CD4-positive, alpha-beta T cell treated with Interferon gamma for 1 hour (primary cell): ENCODE measurements around the gene MGAT4C.
"Not testable (repeated sequence)": the region's sequence is repeated elsewhere in the genome, so short reads cannot be mapped to it uniquely, and the experiment has no call there.

Experiments used
- DNase-seq: peaks from one replicate; pipeline ENCODE4 v3.0.0-alpha.2; 2020

MGAT4C gene

GRCh38 chr12:86122846-86123468, 133.2 kb downstream of the MGAT4C start:
- DNase-seq: no peak

- DNase-seq: no peak
Observed at GRCh38 chr12:86118161-86118560, 138.0 kb downstream of the MGAT4C start.

DNA sequence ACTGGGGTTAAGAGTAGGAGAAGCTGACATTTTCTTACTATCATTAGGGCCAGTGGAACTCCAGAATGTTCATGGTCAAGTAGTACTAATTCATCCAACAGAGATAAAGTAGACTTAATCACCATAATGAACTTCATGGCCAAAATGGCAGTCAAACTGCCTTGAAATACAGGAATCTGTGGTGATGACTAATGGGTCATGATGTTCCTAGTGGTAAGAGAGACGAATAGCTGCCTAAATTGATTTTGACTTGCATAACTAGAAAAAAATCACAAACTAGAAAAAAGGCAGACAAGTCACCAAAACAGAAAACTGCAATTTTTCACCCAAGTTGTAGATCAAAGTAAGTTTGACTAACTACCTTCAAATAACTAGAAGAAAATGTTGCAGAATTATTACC, 138.5 kb downstream of the MGAT4C start:
- DNase-seq: no peak

- no peak for DNase-seq
Observed at GRCh38 chr12:86104087-86104486, 152.1 kb downstream of the MGAT4C start.

DNA sequence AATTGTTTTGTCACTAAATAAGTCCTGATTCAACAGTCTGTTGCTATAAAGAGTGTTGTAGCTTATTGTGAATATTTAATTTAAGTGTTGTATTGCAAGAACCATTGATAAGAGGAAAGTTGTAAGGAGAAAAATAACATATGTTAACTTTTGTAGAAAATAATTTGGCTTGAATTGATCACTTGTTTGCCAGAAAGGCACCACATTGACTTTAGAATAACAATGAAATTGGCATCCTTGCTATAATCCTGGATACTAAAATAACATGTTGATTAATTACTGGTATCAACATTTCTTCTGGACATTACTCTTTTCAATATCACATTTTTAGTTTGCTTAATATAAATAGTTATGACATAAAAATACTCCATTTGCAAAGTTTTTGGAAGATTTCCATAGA, 159.0 kb downstream of the MGAT4C start:
- no peak for DNase-seq

- no peak for DNase-seq
Observed at GRCh38 chr12:86091681-86092080, 164.5 kb downstream of the MGAT4C start.

DNA sequence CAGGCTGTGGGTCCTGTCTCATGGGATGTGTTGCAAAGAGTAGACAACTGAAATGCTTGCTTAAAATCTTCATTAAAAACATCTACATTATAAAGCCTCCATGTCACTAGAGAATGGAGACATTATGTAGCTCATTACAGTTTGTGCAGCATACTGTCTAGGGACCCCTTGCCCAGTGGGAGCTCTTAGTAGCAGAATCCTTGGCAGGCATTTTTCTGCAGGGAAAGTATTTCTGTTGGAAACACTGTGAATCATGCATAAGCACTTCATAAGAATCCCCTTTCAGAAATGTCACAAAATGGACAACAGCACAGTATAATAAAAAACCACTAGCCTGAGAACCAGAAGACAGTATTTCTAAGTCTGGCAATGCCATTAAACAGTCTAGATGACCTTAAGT, 174.3 kb downstream of the MGAT4C start:
- no peak for DNase-seq

- not testable (repeated sequence) for DNase-seq
Observed at GRCh38 chr12:86059052-86059451, 197.1 kb downstream of the MGAT4C start.

DNA sequence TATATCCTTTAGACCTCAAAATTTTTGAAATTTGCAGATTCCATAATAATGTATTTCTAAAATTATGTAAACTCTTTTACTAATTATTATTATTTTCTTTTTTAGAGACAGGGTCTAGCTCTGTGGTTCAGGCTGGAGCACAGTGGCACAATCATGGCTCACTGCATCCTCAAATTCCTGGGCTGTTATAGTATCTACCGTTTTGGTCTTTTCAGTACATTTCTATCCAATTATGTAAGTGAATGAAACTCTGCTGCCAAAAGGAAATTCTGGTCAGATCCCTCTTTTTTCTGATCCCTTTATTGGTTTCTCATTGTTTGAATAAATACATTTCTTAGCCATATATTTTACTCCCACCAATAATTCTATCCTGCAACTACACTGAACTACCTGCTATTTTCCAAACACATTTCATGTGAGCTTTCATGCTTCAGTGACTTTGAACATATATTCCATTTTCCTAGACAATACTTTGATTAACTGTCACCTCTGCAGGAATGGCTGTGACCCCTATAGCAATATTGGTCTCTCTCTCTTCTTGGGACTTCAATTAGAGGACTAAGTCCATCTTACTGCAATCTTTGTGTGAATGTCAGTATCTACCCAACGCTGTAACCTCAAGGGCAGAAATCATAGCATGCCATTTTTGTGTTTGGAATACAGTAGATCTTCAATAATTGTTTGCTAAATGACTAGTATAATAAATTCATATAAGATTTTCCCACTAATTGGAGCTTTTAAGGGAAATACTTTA, 198.9 kb downstream of the MGAT4C start:
- no peak for DNase-seq

GRCh38 chr12:86052921-86053320, 203.3 kb downstream of the MGAT4C start:
- no peak for DNase-seq

DNA sequence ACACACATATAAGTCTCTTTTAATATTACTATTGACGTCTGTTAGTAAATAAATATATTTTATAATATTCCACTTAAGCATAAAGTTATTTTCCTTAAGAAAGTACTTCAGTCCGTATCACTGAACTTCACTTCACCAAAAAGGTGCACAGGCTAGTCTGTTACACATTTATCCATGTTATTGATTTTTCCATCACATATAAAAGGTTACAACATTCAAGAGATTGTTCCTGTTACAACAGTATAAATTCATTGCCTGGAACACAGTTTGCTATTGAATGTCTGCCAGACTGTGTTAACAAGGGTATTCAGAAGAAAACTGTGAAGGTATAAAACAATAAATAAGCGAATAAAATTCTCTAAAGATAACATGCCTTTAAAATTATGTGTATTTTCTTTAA, 206.2 kb downstream of the MGAT4C start:
- DNase-seq: no peak

- no peak for DNase-seq
Observed at GRCh38 chr12:86044396-86044795, 211.8 kb downstream of the MGAT4C start.

DNA sequence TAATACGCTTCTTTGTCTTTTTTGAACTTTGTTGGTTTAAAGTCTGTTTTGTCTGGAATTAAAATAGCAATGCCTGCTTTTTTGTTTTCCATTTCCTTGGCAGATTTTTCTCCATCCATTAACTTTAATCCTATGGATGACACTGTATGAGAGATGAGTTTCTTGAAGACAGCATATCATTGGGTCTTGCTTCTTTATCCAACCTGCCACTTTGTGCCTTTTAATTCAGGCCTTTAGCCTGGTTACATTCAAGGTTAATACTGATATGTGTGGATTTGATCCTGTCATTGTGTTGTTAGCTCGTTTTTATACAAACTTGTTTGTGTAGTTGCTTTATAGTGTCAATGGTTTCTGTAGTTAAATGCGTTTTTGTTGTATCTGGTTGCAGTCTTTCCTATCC, 214.1 kb downstream of the MGAT4C start:
- no peak for DNase-seq

GRCh38 chr12:86018361-86018760, 237.8 kb downstream of the MGAT4C start:
- no peak for DNase-seq

GRCh38 chr12:86015026-86015425, 241.2 kb downstream of the MGAT4C start:
- no peak for DNase-seq

DNA sequence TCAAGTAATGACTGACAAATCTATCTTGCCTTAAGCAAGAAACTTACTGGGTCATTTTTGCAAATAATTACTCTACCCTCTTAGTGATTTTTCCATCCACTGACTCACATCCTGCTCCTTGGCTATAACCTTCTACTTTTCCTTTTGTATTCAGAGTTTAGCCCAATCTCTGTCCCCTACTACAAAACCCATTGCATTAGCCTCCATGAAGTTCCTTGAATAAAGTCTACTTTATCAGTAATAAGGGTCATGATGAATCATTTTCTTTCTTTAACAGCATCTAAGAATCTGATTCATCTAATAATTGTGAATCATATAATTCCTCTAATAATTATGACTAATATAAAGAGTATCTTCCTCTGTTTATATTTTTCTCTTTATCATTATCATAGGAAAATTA, 249.5 kb downstream of the MGAT4C start:
- no peak for DNase-seq

GRCh38 chr12:85998074-85998473, 258.1 kb downstream of the MGAT4C start:
- no peak for DNase-seq

- DNase-seq: no peak
Observed at GRCh38 chr12:85996280-85996679, 259.9 kb downstream of the MGAT4C start.

GRCh38 chr12:85993746-85994145, 262.4 kb downstream of the MGAT4C start:
- no peak for DNase-seq

- DNase-seq: no peak
Observed at GRCh38 chr12:85985996-85986395, 270.2 kb downstream of the MGAT4C start.

DNA sequence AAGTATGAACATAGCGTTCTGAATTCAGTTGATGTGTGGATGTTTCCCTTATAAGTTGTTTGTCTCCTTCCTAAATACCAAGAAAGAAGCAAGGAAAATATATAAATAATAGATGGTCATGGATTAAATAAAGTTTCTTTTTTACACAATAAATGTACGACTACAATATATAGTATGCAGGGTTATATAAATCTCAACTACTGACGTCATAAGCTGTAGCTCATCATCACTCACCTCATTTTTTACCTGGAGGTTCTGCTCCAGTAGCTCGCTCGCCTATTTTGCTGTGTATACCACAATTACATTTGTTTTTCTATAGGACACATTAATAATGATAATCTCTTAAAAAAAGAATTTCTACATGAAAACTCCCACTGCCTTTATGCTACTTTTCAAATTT, 272.6 kb downstream of the MGAT4C start:
- DNase-seq: no peak

- DNase-seq: no peak
Observed at GRCh38 chr12:85979641-85980040, 276.6 kb downstream of the MGAT4C start.

DNA sequence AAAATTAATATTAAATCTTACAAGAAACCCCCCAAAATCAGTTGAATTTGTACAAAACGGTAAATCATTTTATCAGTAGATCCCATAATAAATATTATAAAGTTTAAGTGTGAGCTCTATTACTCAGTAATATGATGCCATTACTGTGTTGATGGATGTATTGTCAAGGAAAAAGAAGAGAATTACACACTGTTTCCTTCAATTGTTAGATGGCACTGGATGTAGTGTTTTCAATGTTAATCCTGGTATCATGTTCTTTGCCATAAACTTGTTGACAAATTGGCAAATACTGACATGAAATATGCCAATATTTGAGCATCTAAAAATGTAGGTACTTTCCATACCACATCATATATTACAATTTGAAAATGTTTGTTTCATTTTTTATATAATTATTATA, 280.5 kb downstream of the MGAT4C start:
- DNase-seq: no peak

GRCh38 chr12:85971800-85972199, 284.4 kb downstream of the MGAT4C start:
- DNase-seq: no peak

- no peak for DNase-seq
Observed at GRCh38 chr12:85968606-85969005, 287.6 kb downstream of the MGAT4C start.
